Fibroblast of lung (primary cell): Measurements from ENCODE around the gene L3MBTL4. TPM values are rescaled to one million over a fixed set of nuclear protein-coding genes. Genes with fewer than 3 reads are reported as not detected.

ENCODE experiments used
- DNase-seq, 2 donors: peaks; one replicate each; pipeline versions ENCODE4 v3.0.0 to v3.0.0-alpha.2; 2010; ENCODE audit warnings: low read depth in 2 of 2
- H2AFZ ChIP-seq: 2 replicates; pipeline ENCODE4 v1.5.1; 2012; ENCODE audit warnings: low read length, control low read depth, inconsistent platforms
- H3K27ac ChIP-seq: 2 replicates; pipeline ENCODE4 v1.5.1; 2011; ENCODE audit warnings: low read length, control low read depth; ENCODE audit not compliant: insufficient read depth
- H3K27me3 ChIP-seq: 2 replicates; pipeline ENCODE4 v1.5.1; 2011; ENCODE audit warnings: mild to moderate bottlenecking, low read length; ENCODE audit not compliant: control insufficient read depth, insufficient read depth
- H3K36me3 ChIP-seq: 2 replicates; pipeline ENCODE4 v1.5.1; 2011; ENCODE audit warnings: low read length; ENCODE audit not compliant: control insufficient read depth, insufficient read depth
- H3K4me1 ChIP-seq: 2 replicates; pipeline ENCODE4 v1.5.1; 2011; ENCODE audit warnings: low read length; ENCODE audit not compliant: control insufficient read depth, insufficient read depth; ENCODE audit errors: extremely low read depth
- H3K4me2 ChIP-seq: 2 replicates; pipeline ENCODE4 v1.5.1; 2011; ENCODE audit warnings: low read length, control low read depth; ENCODE audit not compliant: insufficient read depth; ENCODE audit errors: extremely low read depth
- H3K4me3 ChIP-seq, 4 experiments: fragments of 200-600 bp in 1 of 4; sonication (generic) in 1 of 4; replicated peaks in 1 of 4; 2 replicates each; pipeline ENCODE4 v1.5.1; 2011 to 2016; ENCODE audit warnings: low read length in 4 of 4, low read depth in 3 of 4, mild to moderate bottlenecking in 3 of 4, control low read depth in 2 of 4, inconsistent platforms in 1 of 4, mixed read lengths in 1 of 4; ENCODE audit not compliant: insufficient read depth in 1 of 4; ENCODE audit errors: control extremely low read depth in 1 of 4
- H3K79me2 ChIP-seq: 2 replicates; pipeline ENCODE4 v1.5.1; 2012; ENCODE audit warnings: mild to moderate bottlenecking, low read length, inconsistent platforms; ENCODE audit not compliant: control insufficient read depth, insufficient read depth
- H3K9ac ChIP-seq: 2 replicates; pipeline ENCODE4 v1.5.1; 2011; ENCODE audit warnings: mild to moderate bottlenecking, low read length, control low read depth; ENCODE audit not compliant: insufficient read depth
- H3K9me3 ChIP-seq: 2 replicates; pipeline ENCODE4 v1.5.1; 2012; ENCODE audit warnings: low read depth, low read length; ENCODE audit not compliant: control insufficient read depth, insufficient read depth
- H4K20me1 ChIP-seq: 2 replicates; pipeline ENCODE4 v1.5.1; 2011; ENCODE audit warnings: low read length; ENCODE audit not compliant: control insufficient read depth, insufficient read depth; ENCODE audit errors: extremely low read depth
- CTCF ChIP-seq, 2 donors: IDR thresholded peaks in 1 of 2; conservative IDR thresholded peaks in 1 of 2; 1 replicate in 1 of 2; 2 replicates in 1 of 2; pipeline ENCODE4 v1.5.1; 2011 to 2012; ENCODE audit warnings: low read length in 2 of 2, control low read depth in 1 of 2, inconsistent platforms in 1 of 2, low read depth in 1 of 2, mild to moderate bottlenecking in 1 of 2
- EZH2 ChIP-seq: IDR thresholded peaks from 2 replicates; pipeline ENCODE4 v1.5.1; 2012; ENCODE audit warnings: low read length, control low read depth, mild to moderate bottlenecking; ENCODE audit errors: missing control alignments
- polyA plus RNA-seq, 2 donors: library from polyadenylated mRNA; depleted of rRNA in 1 of 2; stranded (reverse) in 1 of 2; unstranded in 1 of 2; fragments of >200 nt; gene quantifications; 2 replicates each; pipeline ENCODE4 v1.2.1, GENCODE V29; 2011 to 2012; ENCODE audit warnings: missing spikeins in 1 of 2
- total RNA-seq: library from RNA; depleted of rRNA; stranded (reverse); fragments of >200 nt; gene quantifications from 2 replicates; pipeline ENCODE4 v1.2.1, GENCODE V29; 2014

The L3MBTL4 gene
- total and polyA plus RNA-seq, 2 donors (not counting 1 experiment from before 2014, with no cell fraction given), result 0.06 to 0.33 TPM

- Histone ChIP-seq H3K4me2 (no peak overlapping the region), H3K4me1 (no peaks in the 10 kb centered on the region), H3K9me3 (no peaks in the 10 kb centered on the region), H4K20me1 (no peaks in the 10 kb centered on the region), H2AFZ (no peak overlapping the region), H3K4me3 (no peak overlapping the region), H3K9ac (no peak overlapping the region), H3K79me2 (no peaks in the 10 kb centered on the region), H3K36me3 (no peaks in the 10 kb centered on the region), H3K27ac (no peak overlapping the region), H3K27me3 (no peaks in the 10 kb centered on the region)
- TF ChIP-seq EZH2 (no peak), CTCF (conservative IDR thresholded peaks at IDR 0.05 in 1 of 2, IDR thresholded peaks at IDR 0.05 in 1 of 2; ENCODE audit: low read depth in 1 of 2, low read length in 2 of 2) (no peak)
- no peak for DNase-seq
Measured at GRCh38 chr18:6444466-6445228, 29.9 kb upstream of the L3MBTL4 start.

- no peaks in the 10 kb centered on the region for H3K79me2 ChIP-seq
- DNase-seq, result peak in 1 of 2 donors; percentile 2
- no peaks in the 10 kb centered on the region for H3K9me3 ChIP-seq
- H3K9ac ChIP-seq, result no peak overlapping the region
- H2AFZ ChIP-seq, result no peak overlapping the region
- H3K27me3 ChIP-seq, result no peaks in the 10 kb centered on the region
- no peaks in the 10 kb centered on the region for H4K20me1 ChIP-seq
- no peaks in the 10 kb centered on the region for H3K4me1 ChIP-seq
- TF ChIP-seq EZH2 (no peak), CTCF (conservative IDR thresholded peaks at IDR 0.05 in 1 of 2, IDR thresholded peaks at IDR 0.05 in 1 of 2; ENCODE audit: low read depth in 1 of 2, low read length in 2 of 2) (no peak)
- no peaks in the 10 kb centered on the region for H3K36me3 ChIP-seq
- no peak overlapping the region for H3K27ac ChIP-seq
- H3K4me3 ChIP-seq, result no peak overlapping the region
- H3K4me2 ChIP-seq, result no peak overlapping the region
Measured at GRCh38 chr18:6441200-6441599, 26.5 kb upstream of the L3MBTL4 start.

GRCh38 chr18:6437937-6438818, 23.5 kb upstream of the L3MBTL4 start:
- Histone ChIP-seq H2AFZ (no peak overlapping the region), H4K20me1 (no peaks in the 10 kb centered on the region), H3K9me3 (no peaks in the 10 kb centered on the region), H3K27ac (no peak overlapping the region), H3K9ac (no peak overlapping the region), H3K4me3 (no peak overlapping the region), H3K36me3 (no peaks in the 10 kb centered on the region), H3K4me1 (no peaks in the 10 kb centered on the region), H3K27me3 (no peaks in the 10 kb centered on the region), H3K4me2 (no peak overlapping the region), H3K79me2 (no peaks in the 10 kb centered on the region)
- DNase-seq, result no peak
- TF ChIP-seq CTCF (conservative IDR thresholded peaks at IDR 0.05 in 1 of 2, IDR thresholded peaks at IDR 0.05 in 1 of 2; ENCODE audit: low read depth in 1 of 2, low read length in 2 of 2), result no peak
